ENCODE measurements around the gene STK24.

The STK24 gene

DNA sequence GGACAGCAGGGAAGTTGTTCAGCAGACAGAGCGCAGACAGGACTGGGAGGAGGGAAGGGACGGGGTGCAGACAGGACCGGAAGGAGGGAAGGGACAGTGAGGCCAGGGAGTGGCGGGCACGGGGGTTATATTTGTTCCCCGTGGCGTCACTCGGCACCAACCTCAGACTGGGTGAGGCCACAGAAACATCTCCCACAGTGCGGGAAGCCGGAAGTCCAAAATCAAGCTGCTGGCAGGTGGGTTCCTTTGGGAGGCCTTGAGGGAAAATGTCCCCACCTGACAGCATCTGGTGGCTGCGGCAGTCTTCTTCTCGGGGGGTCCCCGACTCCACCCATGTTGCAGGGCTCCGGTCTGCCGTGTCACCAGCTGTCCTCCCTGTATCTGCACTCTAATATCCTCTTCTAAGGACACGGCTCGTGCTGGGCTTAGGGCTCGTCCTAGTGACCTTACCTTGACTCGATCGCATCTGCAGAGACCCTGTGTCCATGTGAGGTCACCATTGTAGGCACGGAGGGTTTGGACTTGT lies 133.0 kb downstream of the STK24 start:
- H3K27me3 Mint-ChIP-seq (ENCODE audit: low read depth, poor library complexity): peaks cover 6% of the 10 kb centered on the region
- H3K36me3 Mint-ChIP-seq (ENCODE audit: low read depth): peaks cover 44% of the 10 kb centered on the region

GRCh38 chr13:98443329-98443728 lies 133.6 kb downstream of the STK24 start:
- H3K4me1 Mint-ChIP-seq: peaks cover 41% of the 10 kb centered on the region
- peak overlapping the region; percentile 91 for H3K27ac Mint-ChIP-seq
- peaks cover 44% of the 10 kb centered on the region for H3K36me3 Mint-ChIP-seq (ENCODE audit: low read depth)
- H3K9me3 Mint-ChIP-seq: no peaks in the 10 kb centered on the region
- H3K27me3 Mint-ChIP-seq (ENCODE audit: low read depth, poor library complexity): peaks cover 5% of the 10 kb centered on the region
- no peak for DNase-seq
- no peak overlapping the region for H3K4me3 Mint-ChIP-seq
- no peak for TF ChIP-seq CTCF (IDR thresholded peaks at IDR 0.05)

More for the DNA sequence above, 133.0 kb downstream of the STK24 start:
- Mint-ChIP-seq H3K4me3 (no peak overlapping the region), H3K9me3 (no peaks in the 10 kb centered on the region), H3K4me1 (peaks cover 45% of the 10 kb centered on the region), H3K27ac (peak overlapping the region; percentile 94)
- DNase-seq: no peak
- no peak for TF ChIP-seq CTCF (IDR thresholded peaks at IDR 0.05)

DNA sequence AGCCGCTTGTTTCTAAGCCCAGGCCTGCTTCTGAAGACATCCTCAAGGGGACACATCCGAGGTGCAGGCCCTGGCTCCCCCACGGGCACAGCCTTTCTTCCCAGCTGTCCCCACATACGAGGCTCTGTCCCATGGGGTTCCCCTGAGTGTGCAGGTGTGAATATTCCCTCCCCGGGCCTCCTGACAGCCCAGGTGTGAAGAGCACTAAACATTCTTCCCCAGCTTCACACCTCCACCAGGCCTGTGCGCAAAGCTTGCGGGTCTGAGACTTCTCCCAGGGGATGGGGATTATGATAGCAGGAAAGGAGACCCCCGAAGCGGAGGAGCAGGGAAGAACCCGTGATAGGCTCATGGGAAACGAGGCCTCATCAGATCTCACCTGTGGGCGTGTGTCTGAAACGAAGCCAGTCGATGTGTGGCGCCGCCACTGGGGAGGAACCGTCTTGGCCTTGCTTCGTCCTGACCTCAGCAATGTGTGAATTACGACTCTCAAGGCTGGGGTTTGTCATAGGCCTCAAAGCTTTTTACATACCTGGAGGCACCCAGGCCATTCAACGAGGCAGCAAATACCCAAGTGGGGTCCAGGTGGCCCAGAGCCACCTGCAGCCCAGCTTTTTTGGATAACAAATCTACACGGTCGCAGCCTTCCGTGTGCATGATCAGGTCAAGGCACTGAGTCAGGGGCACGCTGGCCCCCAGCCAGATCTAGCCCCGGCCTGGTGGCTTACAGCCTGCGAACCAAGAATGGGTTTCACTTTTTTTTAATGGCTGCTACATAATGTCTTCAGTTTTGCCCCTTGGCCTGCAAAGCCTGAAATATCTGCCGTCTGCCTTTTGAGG lies 134.3 kb downstream of the STK24 start:
- peaks cover 38% of the 10 kb centered on the region for H3K4me1 Mint-ChIP-seq
- H3K27me3 Mint-ChIP-seq (ENCODE audit: low read depth, poor library complexity): peaks cover 3% of the 10 kb centered on the region
- no peak for DNase-seq
- peak overlapping the region; percentile 91 for H3K27ac Mint-ChIP-seq
- no peak overlapping the region for H3K4me3 Mint-ChIP-seq
- no peak for TF ChIP-seq CTCF (IDR thresholded peaks at IDR 0.05)
- H3K36me3 Mint-ChIP-seq (ENCODE audit: low read depth): peaks cover 42% of the 10 kb centered on the region
- no peaks in the 10 kb centered on the region for H3K9me3 Mint-ChIP-seq

- H3K36me3 Mint-ChIP-seq (ENCODE audit: low read depth): peaks cover 43% of the 10 kb centered on the region
- H3K4me3 Mint-ChIP-seq: no peak overlapping the region
- H3K4me1 Mint-ChIP-seq: peaks cover 41% of the 10 kb centered on the region
- no peaks in the 10 kb centered on the region for H3K9me3 Mint-ChIP-seq
- H3K27ac Mint-ChIP-seq: peak overlapping the region; percentile 77
- no peak for DNase-seq
- TF ChIP-seq CTCF (IDR thresholded peaks at IDR 0.05): no peak
- no peaks in the 10 kb centered on the region for H3K27me3 Mint-ChIP-seq (ENCODE audit: low read depth, poor library complexity)
Observed at GRCh38 chr13:98441056-98441676, 135.7 kb downstream of the STK24 start.

DNA sequence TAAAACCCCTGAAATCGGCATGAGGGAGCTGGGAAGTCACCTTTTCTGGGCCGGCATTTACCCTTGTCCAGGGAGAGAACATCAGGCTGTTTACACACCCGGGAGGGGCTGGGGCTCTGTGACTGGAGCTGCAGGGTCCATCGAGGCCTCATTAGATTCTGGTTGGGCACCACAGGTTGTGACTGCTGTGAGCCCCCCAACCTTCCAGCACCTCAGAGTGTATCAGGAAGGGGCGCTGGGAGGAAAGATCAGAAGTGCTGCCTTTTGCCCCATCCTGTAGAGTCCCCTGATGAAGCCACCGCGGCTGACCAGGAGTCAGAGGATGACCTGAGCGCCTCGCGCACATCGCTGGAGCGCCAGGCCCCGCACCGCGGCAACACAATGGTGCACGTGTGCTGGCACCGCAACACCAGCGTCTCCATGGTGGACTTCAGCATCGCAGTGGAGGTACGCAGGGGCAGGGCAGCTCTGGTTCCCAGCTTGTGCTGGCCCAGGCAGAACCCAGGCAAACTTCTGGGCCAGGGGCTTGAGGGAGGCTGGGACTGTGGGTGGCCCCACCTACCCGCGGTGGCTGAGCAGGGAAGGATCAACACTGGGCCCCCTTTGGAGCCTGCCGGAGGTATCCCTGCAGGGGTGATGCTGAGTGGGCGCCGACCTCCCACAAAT lies 136.4 kb downstream of the STK24 start:
- H3K4me3 Mint-ChIP-seq: no peak overlapping the region
- peaks cover 48% of the 10 kb centered on the region for H3K36me3 Mint-ChIP-seq (ENCODE audit: low read depth)
- DNase-seq: no peak
- peaks cover 43% of the 10 kb centered on the region for H3K4me1 Mint-ChIP-seq
- no peaks in the 10 kb centered on the region for H3K9me3 Mint-ChIP-seq
- H3K27ac Mint-ChIP-seq: peak overlapping the region; percentile 77
- no peaks in the 10 kb centered on the region for H3K27me3 Mint-ChIP-seq (ENCODE audit: low read depth, poor library complexity)
- no peak for TF ChIP-seq CTCF (IDR thresholded peaks at IDR 0.05)

Measured in nephron progenitor cell (in vitro differentiated cells).